ENCODE measurements around the gene AKAP8L.
A peak's percentile ranks its signal among the peaks of the same experiment; 100 is the strongest.

The AKAP8L gene

GRCh38 chr19:15418579-15419412, at the start of gene AKAP8L:
Gene AKAP8L, minus strand, starts transcription at chr19:15418988. Its CDS starts 65 bp downstream, at chr19:15418923.
- DNase-seq, result peak; percentile 99

DNA sequence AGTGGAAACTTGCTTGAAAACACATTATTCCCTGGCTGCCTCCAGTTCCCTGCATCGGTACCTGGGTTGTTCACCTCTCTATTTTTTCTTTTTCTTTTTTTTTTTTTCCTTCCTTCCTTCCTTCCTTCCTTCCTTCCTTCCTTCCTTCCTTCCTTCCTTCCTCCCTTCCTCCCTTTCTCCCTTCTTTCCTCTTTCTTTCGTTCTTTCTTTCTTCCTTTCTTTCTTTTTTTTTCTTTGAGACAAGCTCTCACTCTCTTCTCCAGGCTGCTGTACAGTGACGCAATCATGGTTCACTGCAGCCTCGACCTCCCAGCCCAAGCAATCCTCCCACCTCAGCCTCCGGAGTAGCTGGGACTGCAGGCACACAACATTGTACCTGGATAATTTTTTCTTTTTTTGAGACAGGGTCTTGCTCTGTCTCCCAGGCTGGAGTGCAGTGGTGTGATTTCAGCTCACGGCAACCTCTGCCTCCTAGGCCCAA, 49.0 kb upstream of the AKAP8L start:
- DNase-seq, result no peak

- no peak for DNase-seq
These were observed 48.3 kb upstream of the AKAP8L start for GRCh38 chr19:15466851-15467733.

DNA sequence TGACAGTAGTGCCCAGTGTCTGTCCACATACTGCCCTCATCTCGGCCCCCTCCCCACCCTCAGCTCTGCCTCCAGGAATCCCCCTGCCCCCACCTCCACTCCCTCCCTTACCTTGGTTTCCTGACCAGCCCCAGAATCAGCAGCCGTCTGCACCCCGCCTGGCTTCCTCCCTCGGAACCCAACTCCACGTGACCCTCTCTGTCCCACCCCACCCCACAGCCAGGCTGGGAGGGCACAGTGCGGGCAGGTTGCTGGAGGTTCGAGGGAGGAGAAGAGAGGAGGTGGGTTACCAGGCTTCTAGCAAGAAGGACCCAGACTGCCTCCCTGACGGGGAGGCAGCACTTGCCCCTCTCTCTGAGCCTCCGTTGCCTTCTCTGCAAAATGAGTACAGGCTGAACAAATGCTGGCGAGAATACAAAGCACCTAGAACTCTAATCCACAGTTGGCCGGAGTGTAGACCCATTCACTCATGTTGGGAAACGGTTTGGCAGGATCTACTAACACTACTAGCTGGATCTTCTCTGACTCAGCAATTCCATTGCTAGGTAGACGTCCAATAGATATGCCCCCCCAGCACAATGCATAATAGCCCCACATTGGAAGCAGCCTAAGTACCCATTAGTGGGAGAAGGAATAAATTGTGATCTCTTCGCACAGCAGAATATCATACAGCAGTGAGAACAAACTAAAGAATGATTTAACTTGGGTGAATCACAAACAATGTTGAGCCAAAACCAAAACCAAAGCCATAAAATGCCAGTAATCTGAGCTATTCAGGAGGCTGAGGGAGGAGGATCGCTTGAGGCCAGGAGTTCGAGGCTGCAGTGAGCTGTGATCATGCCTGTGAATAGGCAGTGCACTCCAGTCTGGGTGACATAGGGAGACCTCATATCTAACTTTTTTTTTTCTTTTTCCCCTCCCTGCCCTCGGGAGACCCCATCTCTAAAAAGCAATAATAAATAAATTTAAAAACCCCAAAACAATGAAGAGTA, 45.9 kb upstream of the AKAP8L start, which contains the start of gene RASAL3:
Gene RASAL3, minus strand, starts transcription at position 151 of the 992 bp plus-strand sequence. CDS start 186 bp downstream, outside the sequence.
- no peak for DNase-seq

DNA sequence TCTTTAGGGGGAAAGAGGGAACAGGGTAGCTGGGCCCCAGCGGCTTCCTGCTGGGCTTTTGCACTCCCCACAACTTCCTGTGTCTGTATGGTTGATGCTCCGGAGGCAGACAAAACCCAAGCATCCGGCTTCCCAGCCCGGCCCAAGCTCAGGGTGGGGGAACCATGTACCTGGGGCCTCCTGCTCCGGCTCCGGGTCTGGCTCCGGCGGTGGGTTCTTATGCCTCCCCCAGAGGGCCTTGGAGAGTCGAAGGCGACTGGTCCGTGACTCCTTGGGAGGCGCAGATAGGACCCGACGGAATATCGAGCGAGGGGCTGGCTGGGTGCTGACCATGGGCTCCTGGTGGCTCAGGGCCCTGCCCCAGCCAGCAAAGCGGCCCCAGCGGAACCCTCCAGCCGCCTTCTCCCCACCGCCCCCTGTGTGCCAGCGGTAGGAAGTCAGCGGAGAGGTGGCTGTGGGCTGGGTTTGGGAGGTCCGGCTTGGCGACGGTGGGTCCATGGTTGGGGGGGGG, 45.1 kb upstream of the AKAP8L start:
- no peak for DNase-seq

DNA sequence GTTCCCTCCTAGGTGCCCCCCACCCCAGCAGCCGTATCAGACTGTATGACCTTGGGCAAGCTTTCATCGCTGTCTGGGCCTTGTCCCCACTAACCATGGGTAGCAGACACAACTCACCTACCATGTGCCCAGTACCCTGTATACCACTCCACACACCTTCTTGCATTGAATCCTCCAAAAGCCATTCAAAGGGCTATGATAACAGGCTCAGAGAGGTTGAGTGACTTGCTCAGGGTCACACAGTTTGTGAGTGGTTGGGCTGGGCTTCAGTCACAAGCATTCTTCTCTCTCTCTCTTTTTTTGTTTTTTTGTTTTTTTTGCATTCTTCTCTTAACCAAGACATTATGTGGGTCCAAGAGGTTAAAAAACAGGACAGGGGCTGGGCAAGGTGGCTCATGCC, 42.9 kb upstream of the AKAP8L start:
- no peak for DNase-seq

DNA sequence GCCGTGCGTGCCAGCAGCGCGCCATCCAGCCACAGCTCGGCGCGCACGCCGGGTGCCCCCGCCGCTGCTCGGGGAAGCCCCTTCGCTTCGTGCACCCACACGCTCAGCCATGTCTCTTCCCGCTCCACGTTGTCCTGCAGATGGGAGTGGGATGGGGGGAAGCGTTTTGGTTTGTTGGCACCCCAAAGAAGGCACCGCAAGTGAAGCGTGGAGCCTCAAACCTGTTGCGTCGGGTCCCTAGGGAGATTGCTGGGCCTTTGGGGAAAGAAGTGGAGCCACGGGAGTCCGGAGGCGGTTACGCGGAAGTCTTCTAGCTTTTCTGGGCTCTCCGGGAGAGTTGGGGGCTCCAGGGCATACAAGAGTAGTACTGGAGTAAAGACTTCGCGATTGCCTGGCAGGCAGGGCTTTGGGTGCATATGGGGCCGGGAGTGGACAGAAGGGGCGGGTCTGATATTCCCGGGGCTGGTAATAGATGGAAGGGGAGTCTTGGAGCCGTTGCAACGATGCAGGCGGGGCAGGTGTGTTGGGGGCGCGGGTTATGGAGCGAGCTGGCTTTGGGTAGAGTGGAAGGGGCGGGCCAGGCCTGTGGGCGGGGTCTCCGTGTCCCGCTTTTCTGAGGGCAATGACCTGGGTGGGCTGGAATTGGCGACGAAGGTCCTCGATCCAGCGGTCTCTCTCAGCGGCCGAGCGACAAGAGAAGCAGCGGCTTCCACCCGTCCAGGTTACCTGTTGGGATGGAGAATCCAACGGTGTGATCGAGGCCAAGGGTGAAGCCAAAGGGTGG, 39.1 kb upstream of the AKAP8L start:
- no peak for DNase-seq

DNA sequence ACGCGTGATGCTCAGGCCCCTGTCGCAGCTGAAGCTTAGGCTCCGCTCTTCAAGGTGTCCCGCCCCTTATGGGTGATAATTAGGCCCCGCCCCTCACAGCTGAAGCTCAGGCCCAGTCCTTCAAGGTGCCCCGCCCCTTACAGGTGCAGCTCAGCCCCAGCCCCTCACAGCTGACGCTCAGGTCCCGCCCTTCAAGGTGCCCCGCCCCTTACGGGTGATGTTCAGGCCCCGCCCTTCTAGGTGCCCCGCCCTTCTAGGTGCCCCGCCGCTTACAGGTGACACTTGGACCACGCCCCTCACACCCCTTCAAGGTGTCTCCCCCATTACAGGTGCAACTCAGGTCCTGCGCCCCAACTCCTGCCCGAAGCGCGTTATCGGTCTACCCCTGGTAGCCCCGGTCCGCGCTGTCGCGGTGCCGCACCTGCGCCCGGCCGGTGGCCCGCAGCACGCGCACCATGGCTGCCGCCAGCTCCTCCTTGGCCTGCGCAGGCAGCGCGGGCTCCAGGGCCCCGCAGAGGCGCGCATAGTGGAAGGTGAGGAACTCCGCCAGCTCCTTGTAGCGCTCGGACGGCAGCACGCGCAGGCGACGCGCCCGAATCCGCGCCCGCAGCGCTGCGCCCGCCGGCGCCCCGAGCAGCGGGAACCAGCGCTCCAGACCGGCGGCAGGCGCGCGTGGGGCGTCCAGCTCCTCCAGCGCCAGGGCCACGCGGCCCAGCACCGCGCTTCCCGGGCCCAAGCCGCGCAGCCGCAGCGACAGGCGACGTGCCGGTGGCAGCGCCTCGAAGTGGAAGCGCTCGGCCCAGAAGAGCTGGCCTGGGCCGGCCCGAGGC, 38.3 kb upstream of the AKAP8L start:
- DNase-seq, result no peak

DNA sequence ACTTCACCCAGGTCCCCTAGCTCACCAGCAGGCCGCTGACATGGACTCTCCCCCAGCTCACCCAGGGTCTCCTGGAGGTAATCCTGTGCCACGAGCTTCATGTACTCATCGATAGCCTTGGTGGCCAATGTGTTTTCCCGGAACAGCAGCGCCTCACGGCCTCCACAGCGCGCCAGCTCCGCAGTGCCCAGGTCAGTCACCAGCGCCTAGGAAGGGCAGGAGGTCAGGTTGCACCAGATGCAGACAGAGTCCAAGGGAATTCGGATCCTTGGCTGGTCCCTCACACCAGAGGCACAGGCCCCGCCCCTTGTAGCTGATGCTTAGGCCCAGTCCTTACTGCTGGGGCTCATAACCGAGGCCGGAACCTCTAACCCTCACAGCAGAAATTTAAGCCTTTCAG, 37.7 kb upstream of the AKAP8L start:
- no peak for DNase-seq

DNA sequence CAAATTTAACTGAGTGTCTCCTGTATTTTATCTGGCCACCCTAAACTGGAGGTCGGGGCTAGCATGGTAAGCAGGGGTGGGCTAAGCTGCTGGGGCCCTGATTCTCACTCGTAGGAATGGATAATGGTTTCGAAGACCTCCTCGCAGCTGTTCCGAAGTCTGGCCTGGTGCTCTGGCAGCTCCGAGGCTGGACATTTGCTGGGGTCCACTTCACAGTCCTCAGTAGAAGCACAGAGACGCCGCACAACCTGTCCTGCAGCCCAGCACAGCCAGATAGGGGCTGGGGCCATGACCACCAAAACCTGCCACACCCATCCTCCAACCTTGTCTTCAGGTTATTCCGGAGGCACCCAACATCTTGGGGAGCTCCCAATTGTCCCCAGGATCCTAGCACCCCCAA, 37.2 kb upstream of the AKAP8L start:
- DNase-seq, result no peak

DNA sequence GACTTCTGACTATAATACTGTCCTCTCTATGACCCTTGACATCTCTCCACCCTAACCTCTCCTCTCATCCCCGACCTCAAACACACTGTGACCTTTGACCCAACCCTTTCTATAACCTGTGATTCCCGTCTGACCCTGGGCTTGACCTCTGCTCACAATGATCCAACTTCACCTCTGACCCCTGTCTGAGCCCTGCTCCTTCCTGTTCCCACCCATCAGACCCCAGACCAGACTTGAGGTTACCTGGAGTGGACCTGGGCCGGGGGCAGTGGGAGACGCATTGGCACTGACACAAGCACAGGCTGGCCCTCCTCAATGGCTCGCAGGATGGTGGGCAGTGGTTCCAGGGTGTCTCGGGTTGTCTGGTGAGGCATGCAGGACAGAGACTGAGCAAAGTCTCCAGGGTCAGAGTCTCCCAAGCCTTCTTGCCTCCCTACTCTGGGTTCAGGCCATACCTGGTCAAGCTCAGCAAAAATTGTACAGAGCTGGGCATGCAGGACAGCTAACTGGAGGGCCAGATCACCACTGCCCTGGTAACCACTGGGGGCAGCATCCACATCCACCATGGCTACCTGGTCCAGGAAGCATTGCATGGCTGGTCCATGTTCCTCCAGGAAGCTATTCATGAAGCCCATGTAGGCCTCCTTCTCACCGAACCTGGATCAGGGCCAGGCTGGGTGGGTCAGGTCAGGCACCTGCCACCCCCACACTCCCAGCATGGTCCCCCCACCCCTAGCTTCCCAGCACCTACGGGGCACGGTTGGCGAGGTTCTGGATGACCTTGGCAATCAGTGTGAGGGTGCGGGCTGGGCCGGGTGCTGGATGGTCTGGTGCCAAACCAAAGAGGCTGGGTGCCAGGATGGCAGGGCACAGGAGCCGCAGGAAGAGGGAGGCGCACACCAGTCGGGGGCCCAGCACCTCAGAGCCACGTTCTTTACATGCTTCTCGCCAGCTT, 35.4 kb upstream of the AKAP8L start:
- no peak for DNase-seq

- DNase-seq, result no peak
These were observed 34.3 kb upstream of the AKAP8L start for GRCh38 chr19:15453091-15453578.

GRCh38 chr19:15452111-15453047, 33.6 kb upstream of the AKAP8L start:
- no peak for DNase-seq

GRCh38 chr19:15450528-15450890, 31.7 kb upstream of the AKAP8L start:
- DNase-seq, result no peak

DNA sequence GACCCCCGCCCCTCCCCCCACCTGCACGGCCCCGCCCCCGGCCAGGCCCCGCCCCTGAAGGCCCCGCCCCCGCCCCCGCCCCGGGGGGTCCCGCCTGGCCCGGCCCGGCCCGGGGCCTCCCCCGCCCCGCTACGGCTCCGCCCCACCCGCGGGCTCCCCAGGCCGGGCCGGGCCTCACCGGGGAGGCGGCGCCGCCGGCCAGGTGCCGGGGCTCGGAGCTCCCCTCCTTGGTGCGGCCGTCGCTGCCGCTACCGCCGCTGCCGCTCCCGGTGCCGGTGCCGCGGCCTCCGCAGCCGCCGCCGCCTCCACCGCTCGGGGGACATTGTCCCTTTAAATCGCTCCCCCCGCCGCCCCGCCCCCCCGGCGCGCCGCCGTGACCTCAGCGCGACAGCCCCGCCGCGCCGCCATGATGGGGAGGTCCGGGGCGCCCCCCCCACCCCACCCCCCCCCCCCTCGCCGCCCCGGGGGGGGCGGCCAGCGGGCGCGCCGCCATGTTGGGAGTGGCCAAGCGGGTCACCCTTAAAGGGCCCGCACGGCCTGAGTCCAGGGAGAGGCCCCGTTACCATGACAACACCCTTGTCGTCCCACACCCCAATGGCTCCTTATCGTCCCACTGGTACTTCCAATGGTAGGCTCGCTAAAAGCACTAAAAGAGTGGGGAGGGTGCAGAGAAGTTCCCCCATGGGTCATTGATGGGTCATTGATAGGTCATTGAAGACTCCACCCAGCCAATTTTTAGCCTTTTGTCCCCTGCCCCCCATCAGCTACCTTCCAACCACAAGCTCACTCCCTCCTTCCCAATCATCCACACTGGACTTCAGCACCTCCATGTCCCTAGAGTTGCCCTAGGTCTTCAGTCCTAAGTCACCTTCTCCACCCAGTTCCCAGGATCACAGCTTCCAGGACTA, 31.1 kb upstream of the AKAP8L start, which contains the start of gene WIZ:
Gene WIZ, minus strand, starts transcription at position 337 of the 908 bp plus-strand sequence. CDS start 1,649 bp downstream, outside the sequence.
- peak; percentile 22 for DNase-seq
